Activated CD8-positive, alpha-beta memory T cell treated with anti-CD3 and anti-CD28 coated beads, Interleukin-2, amount 50 U/mL, for 48 hours (primary cell): ENCODE results near the gene LRRC14B.
"Not testable (repeated sequence)": the region's sequence is repeated elsewhere in the genome, so short reads cannot be mapped to it uniquely, and the experiment has no call there.

Experiments
- DNase-seq: peaks from one replicate; pipeline ENCODE4 v3.0.0-alpha.2; 2020

The LRRC14B gene

GRCh38 chr5:192970-193831 is 1.9 kb downstream of the LRRC14B start:
- no peak for DNase-seq

- DNase-seq, result no peak
Observed at GRCh38 chr5:194102-194501, 2.8 kb downstream of the LRRC14B start.

GRCh38 chr5:194603-195209 is 3.4 kb downstream of the LRRC14B start:
- DNase-seq, result no peak

- no peak for DNase-seq
Observed at GRCh38 chr5:195401-196160, 4.3 kb downstream of the LRRC14B start.

- no peak for DNase-seq
Observed at GRCh38 chr5:196350-196749, 5.1 kb downstream of the LRRC14B start.

- DNase-seq, result not testable (repeated sequence)
Observed at GRCh38 chr5:197031-197430, 5.7 kb downstream of the LRRC14B start.

GRCh38 chr5:197892-198489 is 6.7 kb downstream of the LRRC14B start:
- no peak for DNase-seq

GRCh38 chr5:198516-199196 is 7.4 kb downstream of the LRRC14B start:
- no peak for DNase-seq

- no peak for DNase-seq
Observed at GRCh38 chr5:199197-199949, 8.1 kb downstream of the LRRC14B start.

- no peak for DNase-seq
Observed at GRCh38 chr5:199950-200645, 8.8 kb downstream of the LRRC14B start.

- DNase-seq, result no peak
Observed at GRCh38 chr5:200985-201384, 9.7 kb downstream of the LRRC14B start.

GRCh38 chr5:201672-202071 is 10.4 kb downstream of the LRRC14B start:
- no peak for DNase-seq

GRCh38 chr5:203246-203930 is 12.1 kb downstream of the LRRC14B start:
- DNase-seq, result no peak

- DNase-seq, result no peak
Observed at GRCh38 chr5:204001-204400, 12.7 kb downstream of the LRRC14B start.

- no peak for DNase-seq
Observed at GRCh38 chr5:204462-204861, 13.2 kb downstream of the LRRC14B start.

GRCh38 chr5:204966-205670 is 13.8 kb downstream of the LRRC14B start:
- DNase-seq, result no peak

- no peak for DNase-seq
Observed at GRCh38 chr5:206406-206805, 15.1 kb downstream of the LRRC14B start.

- DNase-seq, result no peak
Observed at GRCh38 chr5:206927-207536, 15.7 kb downstream of the LRRC14B start.

- no peak for DNase-seq
Observed at GRCh38 chr5:207599-207998, 16.3 kb downstream of the LRRC14B start.
